ENCODE data around the gene SETD3.

Gene SETD3

GRCh38 chr14:99363051-99363450, 117.6 kb downstream of the SETD3 start:
- DNase-seq (ENCODE audit: low read depth): no peak
- TF ChIP-seq CTCF (conservative IDR thresholded peaks at IDR 0.05; ENCODE audit: low read depth, low read length): no peak

GRCh38 chr14:99361596-99362215, 119.0 kb downstream of the SETD3 start:
- H3K4me3 ChIP-seq (ENCODE audit: low read depth, low read length): no peak overlapping the region
- TF ChIP-seq CTCF (conservative IDR thresholded peaks at IDR 0.05; ENCODE audit: low read depth, low read length): no peak
- DNase-seq (ENCODE audit: low read depth): no peak

More at GRCh38 chr14:99363051-99363450, 117.6 kb downstream of the SETD3 start:
- H3K4me3 ChIP-seq (ENCODE audit: low read depth, low read length): no peak overlapping the region

GRCh38 chr14:99360774-99361595, 119.7 kb downstream of the SETD3 start:
- DNase-seq (ENCODE audit: low read depth): no peak
- TF ChIP-seq CTCF (conservative IDR thresholded peaks at IDR 0.05; ENCODE audit: low read depth, low read length): no peak
- H3K4me3 ChIP-seq (ENCODE audit: low read depth, low read length): no peak overlapping the region

GRCh38 chr14:99359906-99360305, 120.8 kb downstream of the SETD3 start:
- no peak overlapping the region for H3K4me3 ChIP-seq (ENCODE audit: low read depth, low read length)
- no peak for DNase-seq (ENCODE audit: low read depth)

GRCh38 chr14:99357916-99358390, 122.7 kb downstream of the SETD3 start:
- no peak for TF ChIP-seq CTCF (conservative IDR thresholded peaks at IDR 0.05; ENCODE audit: low read depth, low read length)
- no peak for DNase-seq (ENCODE audit: low read depth)
- H3K4me3 ChIP-seq (ENCODE audit: low read depth, low read length): no peak overlapping the region

More at GRCh38 chr14:99359906-99360305, 120.8 kb downstream of the SETD3 start:
- no peak for TF ChIP-seq CTCF (conservative IDR thresholded peaks at IDR 0.05; ENCODE audit: low read depth, low read length)

- no peak overlapping the region for H3K4me3 ChIP-seq (ENCODE audit: low read depth, low read length)
- no peak for TF ChIP-seq CTCF (conservative IDR thresholded peaks at IDR 0.05; ENCODE audit: low read depth, low read length)
- DNase-seq (ENCODE audit: low read depth): no peak
These were observed 123.3 kb downstream of the SETD3 start for GRCh38 chr14:99357151-99357915.

Measured in choroid plexus epithelial cell (primary cell).